ENCODE results near the gene AGA.

DNA sequence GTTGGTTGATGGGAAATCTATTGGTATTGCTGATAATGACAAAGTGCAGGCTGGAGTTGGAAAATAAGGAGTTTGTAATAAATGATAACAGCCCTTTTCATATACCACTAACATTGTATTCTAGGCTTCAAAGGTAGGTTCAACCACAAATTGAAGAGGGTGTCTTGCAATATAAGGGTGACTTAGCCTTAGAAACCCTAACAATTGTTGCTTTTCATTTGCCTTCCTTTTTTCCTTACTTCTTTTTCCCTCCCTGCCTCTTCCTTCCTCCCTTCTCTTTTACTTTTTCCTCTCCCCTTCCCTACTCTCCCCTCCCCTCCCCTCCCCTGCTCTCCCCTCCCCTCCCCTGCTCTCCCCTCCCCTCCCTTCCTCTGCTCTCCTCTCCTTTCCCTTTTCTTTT lies 10.9 kb upstream of the AGA start:
- TF ChIP-seq EZH2 (optimal IDR thresholded peaks at IDR 0.05; ENCODE audit: low read depth, low read length) = no peak
- TF ChIP-seq, protein P1, sequence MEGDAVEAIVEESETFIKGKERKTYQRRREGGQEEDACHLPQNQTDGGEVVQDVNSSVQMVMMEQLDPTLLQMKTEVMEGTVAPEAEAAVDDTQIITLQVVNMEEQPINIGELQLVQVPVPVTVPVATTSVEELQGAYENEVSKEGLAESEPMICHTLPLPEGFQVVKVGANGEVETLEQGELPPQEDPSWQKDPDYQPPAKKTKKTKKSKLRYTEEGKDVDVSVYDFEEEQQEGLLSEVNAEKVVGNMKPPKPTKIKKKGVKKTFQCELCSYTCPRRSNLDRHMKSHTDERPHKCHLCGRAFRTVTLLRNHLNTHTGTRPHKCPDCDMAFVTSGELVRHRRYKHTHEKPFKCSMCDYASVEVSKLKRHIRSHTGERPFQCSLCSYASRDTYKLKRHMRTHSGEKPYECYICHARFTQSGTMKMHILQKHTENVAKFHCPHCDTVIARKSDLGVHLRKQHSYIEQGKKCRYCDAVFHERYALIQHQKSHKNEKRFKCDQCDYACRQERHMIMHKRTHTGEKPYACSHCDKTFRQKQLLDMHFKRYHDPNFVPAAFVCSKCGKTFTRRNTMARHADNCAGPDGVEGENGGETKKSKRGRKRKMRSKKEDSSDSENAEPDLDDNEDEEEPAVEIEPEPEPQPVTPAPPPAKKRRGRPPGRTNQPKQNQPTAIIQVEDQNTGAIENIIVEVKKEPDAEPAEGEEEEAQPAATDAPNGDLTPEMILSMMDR (IDR thresholded peaks at IDR 0.05; ENCODE audit: low read length) = no peak
- no peak for TF ChIP-seq EZH2phosphoT487 (IDR thresholded peaks at IDR 0.05; ENCODE audit: low read length)
